NCI-H1092 (cell line): Measurements from ENCODE around the gene MRPS30.
"Not testable (repeated sequence)": the region's sequence is repeated elsewhere in the genome, so short reads cannot be mapped to it uniquely, and the experiment has no call there.

Experiments used
- DNase-seq: peaks from one replicate; lab custom pipeline; 2025; lab: John Stamatoyannopoulos, UW

Gene MRPS30

DNA sequence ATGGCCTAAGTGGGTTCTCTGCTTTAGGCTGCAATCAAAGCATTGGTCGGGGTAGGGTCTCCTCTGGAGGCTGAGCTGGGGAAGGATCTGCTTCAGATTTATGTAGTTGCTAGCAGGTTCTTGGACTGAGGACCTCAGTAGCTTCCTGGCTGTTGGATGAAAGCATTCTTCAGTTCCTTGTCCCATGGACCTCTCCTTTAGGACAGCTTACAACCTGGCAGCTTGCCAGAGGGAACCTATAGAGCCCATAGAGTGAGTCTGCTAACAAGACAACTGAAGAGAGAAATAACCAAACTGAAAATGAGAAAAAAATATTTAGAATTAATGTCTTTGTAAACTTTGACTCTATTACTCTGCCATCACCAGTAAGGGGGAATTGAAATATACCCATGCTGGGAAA is 12.4 kb downstream of the MRPS30 start:
- no peak for DNase-seq

- not testable (repeated sequence) for DNase-seq
Measured at GRCh38 chr5:44824662-44825061, 15.9 kb downstream of the MRPS30 start.

- DNase-seq, result no peak
Measured at GRCh38 chr5:44827681-44828080, 18.9 kb downstream of the MRPS30 start.

- DNase-seq, result no peak
Measured at GRCh38 chr5:44828719-44829118, 20.0 kb downstream of the MRPS30 start.

GRCh38 chr5:44830951-44831350 is 22.2 kb downstream of the MRPS30 start:
- no peak for DNase-seq

DNA sequence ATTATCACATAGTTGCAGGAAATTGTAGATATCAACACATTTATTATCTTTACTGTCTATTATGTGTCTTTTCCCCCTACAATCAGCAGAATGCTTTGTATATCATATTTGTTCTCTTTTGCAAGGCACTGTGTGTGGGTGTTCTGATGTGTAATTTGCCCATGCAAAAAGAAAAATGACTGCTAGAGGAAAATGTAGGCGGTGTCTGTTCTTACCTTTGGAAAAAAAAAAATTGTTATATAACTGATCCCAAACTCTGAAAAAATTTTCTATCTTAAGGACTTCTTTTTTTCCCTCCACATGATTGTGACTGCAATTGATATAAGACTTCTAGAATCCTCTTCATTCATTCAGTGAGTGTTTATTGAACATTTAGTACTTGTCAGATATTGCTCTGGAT is 24.5 kb downstream of the MRPS30 start:
- no peak for DNase-seq

DNA sequence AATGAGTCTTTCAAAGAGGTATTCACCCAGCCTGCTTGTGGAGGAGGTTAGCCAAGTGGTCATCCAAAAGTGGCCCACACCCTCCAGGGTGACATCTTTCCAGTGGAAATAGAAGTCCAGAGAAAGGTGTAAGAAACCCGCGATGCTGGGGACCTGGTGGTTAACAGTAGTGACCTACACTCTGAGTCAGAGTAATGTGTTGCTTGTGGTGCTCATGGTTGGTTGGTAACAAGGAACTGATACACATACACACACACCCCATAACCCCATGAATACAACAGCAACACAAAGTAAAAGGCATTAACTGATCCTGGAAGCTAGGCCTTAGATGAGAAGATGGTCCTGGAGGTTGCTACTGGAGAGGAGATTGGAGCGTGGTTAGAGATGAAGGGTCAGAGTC is 26.9 kb downstream of the MRPS30 start:
- no peak for DNase-seq

- no peak for DNase-seq
Measured at GRCh38 chr5:44839018-44839681, 30.4 kb downstream of the MRPS30 start.

GRCh38 chr5:44842496-44843282 is 33.9 kb downstream of the MRPS30 start:
- DNase-seq, result no peak

- DNase-seq, result no peak
Measured at GRCh38 chr5:44844744-44845143, 36.0 kb downstream of the MRPS30 start.

DNA sequence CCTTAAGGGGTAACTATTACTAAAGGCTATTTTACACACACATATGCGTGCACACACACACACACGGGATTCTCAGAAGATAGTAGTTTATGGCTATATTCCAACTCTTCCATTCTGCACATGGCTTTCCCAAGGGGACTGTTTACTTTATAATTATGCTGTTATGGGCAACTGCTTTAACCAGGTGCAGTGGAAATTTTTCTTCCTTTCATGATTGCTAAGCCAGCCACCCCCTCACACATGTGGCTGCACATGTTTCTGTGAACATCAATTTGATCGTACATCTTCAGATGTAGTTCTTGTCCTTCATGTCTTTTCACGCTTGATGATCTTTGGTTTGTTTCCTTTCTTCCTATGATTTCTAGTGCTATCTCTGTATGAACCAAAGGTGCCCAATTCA is 37.0 kb downstream of the MRPS30 start:
- DNase-seq, result peak; percentile 88

- DNase-seq, result no peak
Measured at GRCh38 chr5:44847206-44847852, 38.6 kb downstream of the MRPS30 start.

DNA sequence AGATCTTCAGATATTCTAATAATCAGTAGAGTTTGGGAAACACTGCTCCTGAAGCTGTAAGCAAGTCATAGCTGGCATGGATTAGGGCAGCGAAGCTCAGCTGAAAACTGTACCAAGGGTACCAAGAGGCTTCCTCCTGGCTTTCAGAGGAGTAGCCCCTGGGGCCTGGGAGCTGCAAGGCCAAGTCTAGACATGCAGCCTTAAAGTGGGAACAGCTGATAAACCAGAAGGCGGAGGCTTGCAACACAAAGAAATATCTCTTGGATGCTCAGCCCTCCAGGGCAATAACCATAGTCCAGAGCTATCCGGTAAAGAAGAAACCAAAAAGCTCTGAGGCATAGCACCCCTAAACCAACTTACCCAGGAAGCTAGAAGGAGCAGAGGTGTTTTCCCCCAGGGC is 51.5 kb downstream of the MRPS30 start:
- DNase-seq, result no peak

- no peak for DNase-seq
Measured at GRCh38 chr5:44862808-44863207, 54.1 kb downstream of the MRPS30 start.
